Sciatic nerve (tissue), 2 donors: ENCODE measurements around the gene LCN10. TPM values are rescaled to one million over a fixed set of nuclear protein-coding genes. Genes with fewer than 3 reads are reported as not detected.
"Not testable (repeated sequence)": the region's sequence is repeated elsewhere in the genome, so short reads cannot be mapped to it uniquely, and the experiment has no call there.

Experiments
- ATAC-seq: fragments of 200-7000 bp; cut with Tn5 transposase; one replicate; pipeline ENCODE4 v1.9.1; 2020; ENCODE audit warnings: mild to moderate bottlenecking, moderate library complexity
- DNase-seq: peaks from one replicate; pipeline ENCODE4 v3.0.0-alpha.2; 2020; ENCODE audit warnings: low spot score
- intact Hi-C: fragments of 100-400 bp; cut with DNase I; formaldehyde crosslinking; loops from one replicate; pipeline ENCODE4 v1.14.2; 2022
- total RNA-seq: library from RNA; stranded (reverse); fragmentation: NEBNext Ultra II Directional; extraction: Animal tissue kit (Norgen Biotek cat#: 25700); gene quantifications from one replicate; pipeline ENCODE4 v1.2.1, GENCODE V29; 2021
- donor health status: DM: no; HTN: no; CAD: no.
- donor health status: DM: no; HTN: no; CAD: no.

LCN10 gene
- 5.5 TPM for total RNA-seq

DNA sequence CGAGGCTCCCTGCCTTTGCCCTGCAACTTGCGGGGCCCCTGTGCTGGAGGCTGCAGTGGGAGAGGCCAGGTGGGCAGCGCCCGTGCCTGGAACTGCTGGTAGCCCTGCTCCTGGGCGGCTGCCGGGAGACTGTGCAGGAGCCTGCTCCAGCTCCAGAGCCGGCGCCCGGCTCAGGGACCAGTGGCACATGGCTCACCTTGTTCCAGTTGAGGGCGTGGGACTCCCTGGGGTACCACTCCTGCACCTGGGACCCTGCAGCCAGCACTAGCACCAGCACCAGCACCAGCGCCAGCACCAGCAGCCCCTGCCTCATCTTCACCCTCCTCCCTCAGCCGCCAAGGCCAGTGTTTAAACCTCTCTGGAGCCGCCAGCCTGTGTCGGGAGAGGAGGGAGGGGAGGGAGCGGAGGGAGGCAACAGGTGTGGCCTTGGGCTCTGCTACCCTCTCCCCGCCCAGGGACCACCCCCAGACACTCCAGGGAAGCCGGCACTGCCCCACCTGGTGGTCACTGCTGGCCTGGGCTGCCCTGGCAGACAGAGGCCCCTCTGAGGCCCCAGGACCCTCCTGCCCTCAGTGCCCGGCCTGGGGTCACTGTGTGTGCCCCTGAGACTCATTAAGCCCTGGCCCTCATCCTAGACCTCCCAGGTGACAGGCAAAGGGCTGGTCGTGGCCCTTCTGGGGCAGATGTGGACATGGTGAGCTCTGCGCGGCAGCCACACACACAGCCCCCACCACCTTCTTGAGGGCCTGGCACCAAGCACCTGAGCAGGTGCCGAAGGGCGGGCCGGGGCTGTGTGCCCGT lies at the start of gene LCN10:
TSS of gene LCN10 (minus strand) at position 350 of the 801 bp plus-strand sequence. CDS start at position 313, 37 bp downstream.
- intact Hi-C loops = no loop called here
- ATAC-seq = no peak
- DNase-seq = no peak

DNA sequence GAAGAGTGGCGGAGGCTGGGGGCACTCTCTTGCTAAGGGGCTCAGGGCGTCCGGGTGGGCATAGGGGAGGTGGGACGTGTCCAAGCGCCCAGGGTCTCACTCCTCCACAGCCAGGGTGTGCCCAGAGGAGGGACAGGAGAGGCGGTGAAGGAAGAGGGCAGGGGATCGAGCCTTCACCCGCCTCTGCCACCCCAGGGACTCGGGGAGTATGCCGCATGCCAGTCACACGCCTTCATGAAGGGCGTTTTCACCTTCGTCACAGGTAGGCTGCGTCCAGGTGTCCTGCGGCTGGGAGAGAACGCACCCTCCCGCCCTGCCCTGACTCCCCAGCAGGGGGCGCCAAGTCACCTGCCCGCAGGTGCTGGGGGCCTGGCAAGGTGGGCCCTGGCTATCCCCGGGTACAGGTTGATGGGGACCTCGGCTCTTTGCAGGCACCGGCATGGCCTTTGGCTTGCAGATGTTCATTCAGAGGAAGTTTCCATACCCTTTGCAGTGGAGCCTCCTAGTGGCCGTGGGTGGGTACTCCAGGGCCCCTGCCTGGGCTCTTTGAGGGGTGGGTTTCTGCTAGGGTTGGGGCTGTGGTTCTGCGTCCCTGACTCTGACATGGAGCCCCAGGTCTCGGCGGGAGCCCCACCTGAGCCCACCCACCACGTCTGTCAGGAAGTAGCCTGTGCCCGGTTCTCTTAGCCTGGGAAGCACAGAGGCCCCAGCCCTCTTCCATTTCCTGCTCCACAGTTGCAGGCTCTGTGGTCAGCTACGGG lies 49.0 kb upstream of the LCN10 start:
- intact Hi-C loops = no loop called here
- ATAC-seq = peak; percentile 1
- DNase-seq = peak; percentile 82

DNA sequence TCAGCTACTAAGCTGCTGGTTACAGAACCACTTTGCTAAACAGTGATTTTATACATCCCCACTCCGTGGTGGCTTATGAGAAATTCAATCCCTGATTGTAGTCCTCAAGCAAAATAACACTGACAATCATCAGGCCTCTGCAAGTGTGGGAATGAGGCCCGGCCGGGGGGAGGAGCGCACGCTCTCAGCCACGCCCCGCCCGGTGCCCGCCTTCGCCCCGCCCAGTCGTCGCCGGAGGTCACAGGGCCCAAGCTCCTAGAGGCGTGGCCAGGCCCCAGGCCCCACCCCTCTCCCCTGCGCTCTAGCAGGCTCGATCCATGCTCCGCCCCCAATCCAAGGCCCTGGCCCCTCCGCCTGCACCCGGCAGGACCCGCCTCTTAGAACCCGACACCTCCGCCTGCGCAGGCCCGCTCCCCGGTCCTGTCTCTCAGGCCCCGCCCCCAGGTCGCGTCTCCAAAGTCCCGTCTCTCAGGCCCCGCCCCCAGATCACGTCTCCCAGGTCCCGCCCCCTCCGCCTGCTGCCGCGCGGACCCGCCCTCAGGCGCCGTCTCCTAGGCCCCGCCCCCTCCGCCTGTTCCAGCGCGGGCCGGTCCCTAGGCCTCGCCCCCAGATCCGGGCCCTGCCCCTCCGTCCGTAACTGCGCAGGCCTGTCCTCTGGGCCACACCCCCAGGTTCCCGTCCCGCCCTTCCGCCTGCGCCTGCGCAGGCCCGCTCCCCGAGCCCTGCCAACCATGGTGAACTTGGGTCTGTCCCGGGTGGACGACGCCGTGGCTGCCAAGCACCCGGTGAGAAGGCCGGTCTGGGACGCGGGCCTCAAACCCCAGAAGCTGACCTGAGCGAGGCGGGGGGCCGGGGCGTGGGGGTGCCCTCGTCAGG lies 48.1 kb upstream of the LCN10 start, which contains the start of gene TMEM141:
TSS of gene TMEM141 (plus strand) at position 705 of the 876 bp plus-strand sequence. CDS start at position 732, 27 bp downstream.
- intact Hi-C loops = no loop called here
- ATAC-seq (peak; percentile 97), DNase-seq (peak; percentile 100)

DNA sequence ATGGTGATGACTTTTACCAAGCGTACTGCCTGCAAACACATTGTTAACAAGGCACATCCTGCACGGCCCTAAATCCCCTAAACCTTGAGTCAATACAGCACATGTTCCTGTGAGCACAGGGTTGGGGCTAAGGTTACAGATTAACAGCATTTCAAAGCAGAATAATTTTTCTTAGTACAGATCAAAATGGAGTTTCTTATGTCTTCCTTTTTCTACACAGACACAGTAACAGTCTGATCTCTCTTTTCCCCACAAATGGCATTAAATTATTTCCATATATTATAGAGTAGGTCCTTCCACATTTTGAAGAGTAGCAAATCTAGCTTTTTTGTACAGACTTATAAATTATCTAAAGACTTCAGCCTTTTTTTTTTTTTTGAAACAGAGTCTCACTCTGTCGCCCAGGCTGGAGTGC lies 46.8 kb upstream of the LCN10 start:
- ATAC-seq (no peak), DNase-seq (no peak)
- intact Hi-C loops = no loop called here

DNA sequence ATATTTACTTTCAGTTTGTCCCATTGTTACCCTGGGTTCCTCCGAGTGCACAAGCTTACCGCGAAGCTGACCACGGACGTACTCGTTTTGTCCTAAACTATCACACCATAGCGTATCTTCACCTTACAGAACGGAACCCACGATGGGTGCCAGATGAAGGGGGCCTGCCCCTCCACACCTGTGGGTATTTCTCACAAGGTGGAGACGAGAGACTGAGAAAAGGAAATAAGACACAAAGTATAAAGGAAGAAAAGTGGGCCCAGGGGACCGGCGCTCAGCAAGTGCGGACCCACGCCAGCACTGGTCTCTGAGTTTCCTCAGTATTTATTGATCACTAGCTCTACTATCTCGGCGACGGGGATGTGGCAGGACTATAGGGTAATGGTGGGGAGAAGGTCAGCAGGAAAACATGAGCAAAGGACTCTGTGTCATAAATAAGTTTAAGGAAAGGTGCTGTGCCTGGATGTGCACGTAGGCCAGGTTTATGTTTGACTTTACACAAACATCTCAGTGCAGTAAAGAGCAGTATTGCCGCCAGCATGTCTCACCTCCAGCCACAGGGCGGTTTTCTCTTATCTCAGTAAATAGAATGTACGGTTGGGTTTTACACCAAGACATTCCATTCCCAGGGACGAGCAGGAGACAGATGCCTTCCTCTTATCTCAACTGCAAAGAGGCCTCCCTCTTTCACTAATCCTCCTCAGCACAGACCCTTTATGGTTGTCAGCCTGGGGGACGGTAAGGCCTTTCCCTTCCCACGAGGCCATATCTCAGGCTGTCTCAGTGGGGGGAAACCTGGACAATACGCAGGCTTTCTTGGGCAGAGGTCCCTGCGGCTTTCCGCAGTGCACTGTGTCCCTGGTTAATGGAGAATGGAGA lies 46.1 kb upstream of the LCN10 start:
- intact Hi-C loops, ATAC-seq, DNase-seq: not testable (repeated sequence)

DNA sequence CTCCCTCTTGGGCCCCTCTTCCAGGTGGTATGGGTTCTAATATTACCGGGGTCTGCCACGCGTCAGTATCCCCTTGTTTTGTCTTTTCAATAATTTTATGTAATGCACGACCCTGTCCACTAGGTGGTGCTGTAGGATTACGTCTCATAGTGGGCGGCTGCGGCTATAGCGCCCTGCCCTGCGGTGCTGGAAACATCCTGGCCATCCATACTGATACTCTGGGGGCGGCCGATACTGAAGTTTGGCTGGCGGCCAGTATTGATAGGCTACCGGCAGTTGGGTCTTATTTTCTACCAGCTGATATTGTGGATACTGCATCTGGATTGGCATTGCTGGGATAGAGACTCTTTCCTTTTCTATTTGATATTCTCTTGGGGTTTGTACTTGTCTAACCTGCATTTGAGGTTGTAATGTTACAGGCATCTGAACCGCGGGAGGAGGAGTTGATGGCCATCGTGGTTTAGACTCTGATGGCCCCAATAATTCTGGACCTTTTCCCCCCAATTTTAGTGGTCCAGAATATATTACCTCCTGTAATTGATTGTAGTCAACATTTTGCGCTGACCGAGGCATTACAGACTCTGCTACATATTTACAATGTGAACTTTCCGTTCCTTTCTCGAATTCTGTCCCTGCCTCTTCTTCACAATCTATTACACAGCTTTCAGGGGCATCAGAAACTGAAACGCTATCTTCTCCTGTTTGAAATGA lies 45.1 kb upstream of the LCN10 start:
- intact Hi-C loops = no loop called here
- no peak for DNase-seq
- ATAC-seq = no peak

DNA sequence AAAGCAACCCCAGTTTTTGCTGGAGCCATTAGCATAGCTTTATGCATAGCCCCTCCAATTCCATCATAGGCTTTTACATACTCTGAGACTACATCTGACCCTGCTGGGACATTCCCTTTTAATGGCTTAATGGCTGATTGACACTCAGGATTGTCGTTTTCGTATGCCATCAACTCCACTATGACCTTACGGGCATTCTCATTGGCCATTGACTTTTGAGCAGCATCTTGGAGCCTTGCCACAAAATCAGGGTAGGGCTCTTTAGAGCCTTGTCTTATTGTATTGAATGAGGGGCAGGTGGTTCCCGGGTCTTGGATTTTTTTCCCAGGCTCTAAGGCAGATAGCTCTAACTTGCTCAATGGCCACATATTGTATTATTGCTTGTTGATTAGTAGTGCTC lies 44.2 kb upstream of the LCN10 start:
- intact Hi-C loops, ATAC-seq, DNase-seq: not testable (repeated sequence)

GRCh38 chr9:136786451-136786850 lies 43.7 kb upstream of the LCN10 start:
- ATAC-seq (no peak), DNase-seq (no peak)
- intact Hi-C loops = no loop called here

- ATAC-seq, intact Hi-C loops, DNase-seq: not testable (repeated sequence)
Measured at GRCh38 chr9:136785565-136786355, 43.0 kb upstream of the LCN10 start.

DNA sequence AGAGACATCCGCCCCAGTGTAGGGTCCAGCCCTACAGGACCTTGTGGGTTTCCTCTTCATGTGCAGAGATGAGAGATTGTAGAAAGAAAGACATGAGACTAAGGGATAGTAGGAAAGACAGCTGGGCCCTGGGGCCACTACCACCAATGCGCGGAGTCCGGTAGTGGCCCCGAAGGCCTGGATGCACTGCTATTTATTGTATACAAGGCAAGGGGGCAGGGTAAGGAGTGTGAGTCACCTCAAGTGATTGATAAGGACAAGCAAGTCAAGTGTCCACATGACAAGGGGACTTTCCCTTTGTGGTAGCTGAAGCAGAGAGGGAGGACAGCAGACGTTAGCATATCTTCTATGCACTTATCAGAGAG lies 42.2 kb upstream of the LCN10 start:
- DNase-seq (no peak), ATAC-seq (no peak)
- intact Hi-C loops = no loop called here

GRCh38 chr9:136784249-136784996 lies 41.7 kb upstream of the LCN10 start:
- no peak for DNase-seq
- no peak for ATAC-seq
- intact Hi-C loops = no loop called here

GRCh38 chr9:136782452-136782851 lies 39.7 kb upstream of the LCN10 start:
- no peak for DNase-seq
- intact Hi-C loops = no loop called here

DNA sequence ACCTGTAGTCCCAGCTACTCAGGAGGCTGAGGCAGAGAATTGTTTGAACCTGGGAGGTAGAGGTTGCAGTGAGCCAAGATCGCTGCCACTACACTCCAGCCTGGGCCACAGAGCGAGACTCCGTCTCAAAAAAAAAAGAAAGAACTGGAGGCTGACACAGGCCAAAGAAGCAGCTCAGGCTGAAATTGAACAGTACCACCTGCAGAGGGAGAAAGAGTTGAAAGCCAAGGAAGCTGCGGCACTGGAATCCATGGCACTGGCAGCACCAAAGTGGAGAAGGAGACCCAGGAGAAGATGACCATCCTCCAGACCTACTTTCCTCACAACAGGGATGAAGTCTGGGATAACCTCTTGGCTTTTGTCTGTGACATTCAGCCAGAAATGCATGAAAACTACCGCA lies 37.1 kb upstream of the LCN10 start:
- ATAC-seq (no peak), DNase-seq (no peak)
- intact Hi-C loops = no loop called here

More at GRCh38 chr9:136782452-136782851, 39.7 kb upstream of the LCN10 start:
- no peak for ATAC-seq

DNA sequence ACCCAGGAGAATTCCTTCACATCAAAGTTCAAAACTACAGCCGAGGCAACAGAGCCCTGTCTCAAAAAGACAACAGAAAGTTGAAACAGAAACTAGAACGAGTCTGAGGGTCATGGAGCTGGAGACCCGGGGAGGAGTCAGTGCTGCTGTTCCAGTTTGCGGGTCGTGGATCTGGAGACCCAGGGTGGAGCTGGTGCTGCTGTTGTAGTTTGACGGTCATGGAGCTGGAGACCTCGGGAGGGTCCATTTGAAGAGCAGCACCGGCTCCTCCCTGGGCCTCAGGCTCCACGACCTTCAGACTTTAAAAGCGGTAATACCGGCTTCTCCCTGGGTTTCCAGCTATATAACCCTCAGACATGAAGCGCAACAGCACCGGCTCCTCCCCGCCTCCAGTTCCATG lies 34.6 kb upstream of the LCN10 start:
- intact Hi-C loops = no loop called here
- no peak for ATAC-seq
- no peak for DNase-seq

GRCh38 chr9:136776947-136777346 lies 34.2 kb upstream of the LCN10 start:
- intact Hi-C loops = no loop called here
- ATAC-seq (no peak), DNase-seq (no peak)

- DNase-seq (no peak), ATAC-seq (no peak)
- intact Hi-C loops = no loop called here
Measured at GRCh38 chr9:136775191-136775590, 32.5 kb upstream of the LCN10 start.
